Stimulated activated CD8-positive, alpha-beta memory T cell treated with anti-CD3 and anti-CD28 coated beads, Interleukin-15, amount 100 ng/mL, for 48 hours (primary cell): ENCODE results near the gene STK38L.

Source experiments
- DNase-seq, 2 donors: peaks; one replicate each; pipeline ENCODE4 v3.0.0-alpha.2; 2020; ENCODE audit warnings: low read depth in 2 of 2

STK38L gene

DNA sequence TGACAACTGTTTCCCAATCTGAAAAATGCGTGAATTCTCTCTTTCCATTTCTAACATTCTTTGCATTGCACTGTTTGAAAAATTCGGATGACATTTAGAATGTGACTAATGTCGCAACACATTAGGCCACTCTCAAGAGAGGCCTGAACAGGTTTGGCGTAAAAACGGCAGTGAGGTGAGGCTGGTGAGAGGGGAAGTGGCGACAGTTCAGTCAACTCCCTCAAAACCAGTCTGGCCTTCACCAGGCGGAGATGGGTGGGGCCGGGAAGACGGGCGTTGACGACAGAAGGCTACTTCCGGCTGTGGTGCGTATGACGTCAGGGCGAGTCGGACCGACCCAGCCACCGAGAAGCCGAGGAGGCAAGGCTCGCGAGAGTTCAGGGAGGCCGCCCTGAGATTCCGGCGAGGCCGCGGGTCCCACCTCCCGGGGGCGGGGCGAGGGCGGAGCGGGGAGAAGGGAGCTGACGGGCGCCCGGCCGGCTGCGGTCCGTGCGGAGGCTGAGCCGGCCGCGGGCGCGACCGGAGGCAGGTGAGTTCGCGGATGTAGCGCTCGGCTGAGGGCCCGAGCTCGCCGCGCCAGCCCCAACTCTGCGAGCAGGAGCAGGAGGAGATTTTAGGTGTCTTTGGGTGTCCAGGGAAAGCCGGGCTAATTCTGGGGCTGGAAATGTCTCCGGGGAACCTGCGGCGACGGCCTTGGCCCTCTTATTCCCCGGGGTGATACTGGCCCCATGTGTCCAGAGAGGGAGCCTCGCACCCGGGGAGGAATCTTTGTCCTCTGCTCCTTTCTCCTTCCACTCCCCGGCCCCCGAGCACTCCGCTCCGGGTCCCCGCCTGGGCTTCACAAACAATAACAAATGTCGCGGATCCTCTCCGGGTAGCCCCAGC, at the start of gene STK38L:
Gene STK38L, plus strand, starts transcription at position 483 of the 885 bp plus-strand sequence. CDS start 53,435 bp downstream, outside the sequence.
- DNase-seq, result peak; percentile 95 to 97

DNA sequence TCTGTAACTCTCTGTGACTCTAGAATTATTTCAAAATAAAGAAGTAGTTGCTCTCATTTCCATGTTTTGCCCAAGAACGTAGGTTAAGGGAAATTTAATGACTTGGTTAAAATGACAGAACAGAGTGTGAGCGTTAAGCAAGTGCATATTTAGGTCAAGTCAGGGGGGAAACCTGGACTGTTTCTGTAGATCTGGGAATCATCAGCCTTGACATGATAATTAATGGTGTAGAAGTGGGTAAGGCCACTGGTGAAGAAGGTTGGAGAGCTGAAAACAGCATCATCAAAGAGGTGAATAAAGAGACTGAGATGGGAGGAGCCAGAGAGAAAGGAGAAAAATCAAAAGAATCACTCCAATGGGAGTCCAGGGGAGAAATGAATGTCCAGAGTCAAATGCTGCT, 49.4 kb upstream of the STK38L start:
- DNase-seq, result no peak

DNA sequence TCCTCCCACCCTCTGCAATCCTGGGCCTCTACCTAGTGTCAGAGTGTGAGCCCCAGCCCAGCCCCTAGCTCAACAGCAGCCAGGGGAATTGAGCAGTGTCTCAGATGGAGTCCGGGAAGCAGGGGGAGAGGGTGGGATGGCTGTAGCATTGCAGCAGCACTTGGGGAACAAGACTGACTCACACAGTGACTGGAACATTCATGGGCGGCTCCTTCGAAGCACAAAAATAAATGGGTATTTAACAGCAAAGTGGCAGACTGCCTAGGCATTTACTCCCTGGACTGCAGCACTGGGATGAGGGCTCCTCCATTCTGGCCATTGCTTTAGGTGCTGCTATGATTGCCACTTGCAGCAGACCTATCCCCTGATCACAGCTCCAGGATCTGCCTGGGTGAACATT, 46.0 kb upstream of the STK38L start:
- no peak for DNase-seq

DNA sequence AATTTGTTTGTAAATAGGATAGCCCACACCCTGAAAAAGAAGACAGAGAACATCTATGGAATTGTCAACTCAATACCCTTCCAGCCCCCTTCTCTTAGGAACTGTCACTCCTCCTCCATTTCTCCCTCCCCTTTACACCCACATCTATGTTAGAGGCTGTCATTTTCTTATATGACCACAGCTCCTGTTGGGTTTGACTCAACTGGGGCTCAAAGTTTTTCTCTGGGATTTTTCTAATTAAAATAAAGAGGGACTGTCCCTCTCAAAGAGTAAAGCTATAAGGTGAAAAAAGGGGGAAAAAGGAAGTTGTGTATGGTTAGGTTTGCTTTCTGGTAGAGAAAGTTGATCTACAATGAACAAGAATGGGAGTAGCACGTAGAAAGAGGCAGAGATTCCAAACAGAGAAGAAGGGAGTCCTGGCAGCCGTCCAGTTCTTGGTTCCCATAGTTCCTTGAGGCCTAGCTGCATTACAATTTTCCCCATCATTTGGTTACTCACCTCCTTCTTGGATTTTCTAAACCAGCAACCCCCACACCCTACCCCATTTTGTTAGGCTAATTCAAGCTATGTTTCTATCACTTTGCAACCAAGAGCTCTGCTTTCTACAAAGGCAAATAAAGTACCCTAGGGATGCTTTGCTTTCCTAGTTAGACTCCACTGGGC, 44.3 kb upstream of the STK38L start:
- DNase-seq, result no peak

DNA sequence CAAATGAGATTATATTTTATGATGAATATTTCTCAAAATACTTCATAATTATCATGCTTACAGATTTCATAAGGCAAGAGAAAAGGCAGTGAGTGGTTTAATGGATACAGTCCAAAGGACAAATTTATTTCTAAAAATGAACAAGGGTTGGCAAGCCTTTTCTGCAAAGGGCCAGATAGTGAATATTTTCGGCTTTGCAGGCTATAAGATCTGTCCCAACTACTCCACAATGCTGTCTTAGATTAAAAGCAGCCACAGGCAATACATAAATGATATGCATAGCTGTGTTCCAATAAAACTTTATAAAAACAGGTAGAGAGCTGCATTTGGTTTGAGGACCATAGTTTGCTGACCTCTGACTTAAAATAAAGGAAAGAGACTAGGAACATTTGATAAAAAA, 42.9 kb upstream of the STK38L start:
- no peak for DNase-seq

DNA sequence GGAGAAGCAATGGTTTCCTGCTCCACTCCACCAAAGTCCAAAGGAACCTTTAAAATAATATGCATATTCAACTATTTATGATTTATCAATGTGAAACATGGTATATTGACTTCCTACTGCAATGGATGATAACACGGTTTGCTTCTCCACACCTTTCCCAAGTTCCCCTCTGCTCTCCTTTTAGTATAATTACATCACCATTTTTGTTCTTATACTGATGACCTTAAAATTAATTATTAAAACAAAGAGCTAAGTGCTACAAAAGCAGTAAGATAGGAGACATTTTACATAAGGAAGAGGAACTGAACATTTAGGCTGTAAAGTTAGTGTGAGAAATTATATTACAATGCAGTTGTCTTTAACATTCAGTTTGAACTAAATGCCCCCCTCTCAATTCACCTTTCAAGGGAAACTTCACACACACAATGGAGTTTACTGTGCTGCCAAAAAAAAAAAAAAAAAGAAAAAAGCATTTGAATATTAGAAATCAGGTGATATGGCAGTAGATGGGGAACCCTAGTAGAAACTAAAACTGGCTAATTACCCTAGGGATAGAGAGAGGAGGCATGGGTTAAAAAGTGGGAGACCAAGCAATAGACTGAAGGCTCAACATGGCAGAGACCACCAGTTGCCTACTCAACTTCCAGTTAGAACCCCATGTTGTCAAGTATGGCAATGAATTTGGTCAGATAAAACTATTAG, 37.1 kb upstream of the STK38L start:
- DNase-seq, result no peak

DNA sequence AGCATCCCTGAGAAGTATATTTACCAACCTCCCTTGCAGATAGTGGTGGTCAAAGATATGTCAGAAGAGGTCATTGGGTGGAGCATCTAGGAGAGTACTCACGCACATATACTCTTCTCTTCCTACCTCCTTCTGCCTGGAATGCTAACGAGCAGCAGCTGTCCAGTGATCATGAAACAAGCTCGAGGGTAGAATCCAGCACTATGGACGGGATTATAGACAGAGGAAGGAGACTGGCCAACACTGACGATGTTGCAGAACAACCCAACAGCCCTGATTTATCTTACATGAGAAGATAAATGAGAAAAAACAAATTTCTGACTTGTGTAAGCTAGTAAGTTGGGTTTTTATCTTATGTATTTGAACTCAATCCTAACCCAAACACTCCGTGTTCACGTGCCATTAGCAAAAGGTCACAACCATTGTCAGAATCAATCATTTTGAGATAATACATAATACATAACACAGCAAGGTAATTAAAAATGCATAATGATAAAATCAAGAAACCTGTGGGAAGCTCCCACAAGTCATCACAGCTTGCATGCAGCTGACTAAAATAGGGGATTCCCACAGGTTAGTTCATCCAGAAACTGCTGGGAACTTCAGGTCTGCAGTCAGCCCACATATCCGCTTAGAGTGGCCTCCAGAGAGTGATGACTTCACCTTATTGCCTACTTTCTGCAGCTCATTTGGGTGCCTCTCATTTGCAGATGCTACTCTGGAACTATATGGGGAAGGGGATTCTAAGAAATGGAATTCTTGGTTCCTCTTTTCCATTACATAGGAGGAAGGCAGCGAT, 36.3 kb upstream of the STK38L start:
- DNase-seq, result peak; percentile 32 to 33

DNA sequence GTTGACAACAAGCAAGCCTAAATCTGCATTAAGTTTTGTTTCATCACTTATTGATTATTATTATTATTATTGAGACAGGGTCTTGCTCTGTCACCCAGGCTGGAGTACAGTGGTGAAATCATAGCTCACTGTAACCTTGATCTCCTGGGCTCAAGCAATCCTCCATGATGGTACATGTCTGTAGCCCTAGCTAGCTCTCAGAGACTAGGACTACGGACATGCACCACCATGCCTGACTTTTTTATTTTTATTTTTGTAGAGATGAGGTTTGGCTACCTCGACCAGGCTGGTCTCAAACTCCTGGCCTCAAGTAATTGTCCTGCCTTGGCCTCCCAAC, 35.7 kb upstream of the STK38L start:
- no peak for DNase-seq

DNA sequence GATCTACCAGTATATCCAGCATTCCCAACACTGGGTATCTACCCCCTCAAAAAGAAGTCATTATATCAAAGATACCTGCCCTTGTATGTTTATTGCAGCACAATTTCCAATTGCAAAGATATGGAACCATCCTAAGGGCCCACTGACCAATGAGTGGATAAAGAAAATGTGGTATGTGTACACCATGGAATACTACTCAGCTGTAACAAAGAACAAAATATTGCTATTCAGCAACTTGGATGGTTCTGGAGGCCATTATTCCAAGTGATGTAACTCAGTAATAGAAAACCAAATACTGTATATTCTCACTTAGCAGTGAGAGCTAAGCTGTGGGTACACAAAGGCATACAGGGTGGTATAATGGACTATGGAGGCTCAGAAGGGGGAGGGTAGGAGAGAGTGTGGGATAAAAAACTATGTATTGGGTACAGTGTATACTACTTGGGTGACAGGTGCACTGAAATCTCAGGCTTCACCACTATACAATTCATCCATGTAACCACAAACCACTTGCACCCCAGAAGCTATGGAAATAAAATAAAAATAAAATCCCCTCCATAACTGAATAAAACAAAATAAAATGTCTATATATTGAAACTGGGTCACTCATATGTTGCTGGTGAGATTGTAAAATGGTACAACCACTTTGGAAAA, 34.7 kb upstream of the STK38L start:
- DNase-seq, result no peak

DNA sequence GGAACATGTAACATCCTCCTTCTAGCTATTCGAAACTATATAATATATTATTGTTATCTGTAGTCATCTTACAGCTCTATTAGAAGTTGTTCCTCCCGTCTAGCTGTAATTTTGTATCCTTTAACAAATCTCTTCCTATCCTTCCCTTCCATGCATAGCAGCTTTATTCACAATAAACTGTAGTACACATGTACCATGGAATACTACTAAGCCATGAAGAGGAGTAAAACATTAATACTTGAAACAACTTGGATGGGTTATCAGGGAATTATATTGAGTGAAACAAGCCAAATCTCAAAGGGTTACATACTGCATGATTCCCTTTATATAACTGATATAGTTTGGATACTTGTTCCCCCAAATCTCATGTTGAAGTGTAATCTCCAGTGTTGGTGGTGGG, 33.9 kb upstream of the STK38L start:
- DNase-seq, result no peak

DNA sequence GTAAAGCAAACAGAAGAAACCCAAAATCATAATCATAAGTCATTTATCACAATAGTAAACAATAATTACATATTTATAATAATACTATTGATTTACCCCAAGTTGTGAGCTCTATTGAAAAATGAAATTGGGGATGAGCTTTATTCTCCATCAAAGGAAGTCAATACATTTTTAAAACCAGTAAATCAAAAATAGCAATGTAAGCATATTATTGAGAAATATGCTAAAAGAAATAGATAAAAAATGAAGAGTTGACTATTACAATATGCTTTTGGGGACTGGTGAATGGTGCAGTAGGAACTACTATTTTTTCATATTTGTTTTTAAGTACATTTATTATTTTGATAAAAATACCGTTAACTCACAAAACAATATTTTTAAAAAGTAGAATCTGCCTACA, 31.2 kb upstream of the STK38L start:
- no peak for DNase-seq

DNA sequence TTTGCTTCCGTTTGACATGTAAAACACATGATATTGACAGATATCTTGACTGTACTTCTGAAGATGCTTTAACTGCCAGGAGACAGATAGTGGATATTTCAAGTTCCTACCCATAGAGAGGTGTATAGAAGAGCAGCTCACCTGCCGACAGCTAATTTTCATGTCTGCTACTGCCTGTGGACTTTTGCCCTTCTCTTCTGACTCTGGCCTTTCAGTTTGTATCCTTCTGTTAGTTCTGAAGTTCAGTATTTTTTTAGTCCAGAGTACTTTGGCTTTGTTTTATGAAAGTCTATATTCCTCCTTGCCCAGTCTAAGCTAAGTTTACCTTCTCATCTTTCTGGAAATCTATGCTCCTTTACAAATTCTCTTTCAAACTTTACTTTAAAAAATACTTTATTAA, 30.8 kb upstream of the STK38L start:
- no peak for DNase-seq

DNA sequence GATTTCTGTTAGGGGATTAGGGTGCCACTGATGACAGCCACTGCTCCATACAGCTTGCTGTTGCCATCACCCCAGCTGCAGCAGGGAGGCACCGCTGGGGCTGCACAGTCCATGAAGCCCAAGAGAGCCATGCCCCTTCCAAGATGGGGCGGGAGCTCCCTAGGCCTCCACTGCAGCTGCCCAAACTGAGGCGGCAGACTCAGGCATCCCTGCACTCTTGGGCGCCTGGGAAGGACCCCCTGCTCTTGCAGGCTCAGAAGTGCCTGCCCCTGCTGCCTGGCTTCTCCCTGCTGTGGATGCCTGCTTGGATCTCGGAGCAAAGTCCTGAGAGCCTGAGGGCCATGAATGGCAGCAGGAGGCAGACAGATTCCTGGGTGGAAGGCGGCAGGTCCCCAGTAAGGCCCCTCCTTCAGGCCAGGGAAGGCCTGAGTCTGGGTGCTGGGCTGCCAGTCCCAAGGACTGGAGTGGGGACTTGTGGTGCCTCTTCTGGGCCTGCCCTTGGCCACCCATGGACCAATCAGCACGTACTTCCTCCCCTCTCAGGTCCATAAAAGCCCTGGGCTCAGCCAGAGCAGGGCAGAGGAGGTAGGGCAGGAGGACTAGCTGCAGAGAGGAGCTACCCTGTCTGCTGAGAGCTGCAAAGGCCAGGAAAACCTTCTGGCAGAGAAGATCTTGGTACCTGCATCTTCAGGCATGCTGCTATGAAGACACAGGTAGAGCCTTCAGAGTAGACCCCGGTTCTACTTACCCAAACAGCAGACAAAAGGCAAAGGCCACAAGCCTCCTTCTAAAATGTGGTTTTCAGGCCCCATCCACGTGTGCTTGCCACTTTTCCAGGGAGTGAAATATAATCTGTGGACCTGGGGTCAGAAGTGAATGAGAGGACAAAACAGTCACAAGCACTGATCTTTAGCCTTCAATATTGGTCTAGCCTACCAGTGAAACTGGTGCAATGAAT, 30.0 kb upstream of the STK38L start:
- no peak for DNase-seq

DNA sequence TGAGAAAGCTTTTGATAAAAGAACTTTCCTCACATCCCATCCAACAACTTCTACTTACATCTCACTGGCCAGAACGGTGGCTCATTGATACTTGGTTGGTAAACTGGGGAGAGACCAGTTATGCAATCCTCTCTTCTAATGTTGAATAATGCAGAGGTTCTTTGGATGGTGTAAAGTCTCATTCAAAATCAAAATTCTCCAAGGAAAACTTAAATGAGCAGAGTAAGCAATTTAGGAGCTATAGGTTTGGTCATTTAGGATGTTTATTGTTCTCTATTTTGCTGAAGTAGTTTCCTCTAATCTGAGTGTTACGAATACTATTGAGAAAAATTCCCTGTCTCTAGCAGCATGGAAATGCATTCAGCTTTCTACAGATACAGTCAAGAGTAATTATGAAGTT, 26.5 kb upstream of the STK38L start:
- DNase-seq, result no peak

DNA sequence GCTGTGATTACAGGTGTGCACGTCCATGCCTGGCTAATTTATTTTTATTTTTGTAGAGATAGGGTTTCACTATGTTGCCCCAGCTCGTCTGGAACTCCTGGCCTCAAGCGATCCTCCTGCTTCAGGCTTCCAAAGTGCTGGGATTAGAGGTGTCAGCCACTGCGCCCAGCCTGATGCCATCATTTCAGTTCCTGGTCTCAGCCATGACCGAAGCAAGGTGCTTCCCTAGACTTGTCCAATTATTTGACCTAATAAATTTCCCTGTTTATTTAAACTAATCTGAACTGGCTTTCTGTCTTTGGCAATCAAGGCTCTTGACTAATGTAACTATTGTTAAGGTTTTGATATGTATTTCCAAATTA, 24.4 kb upstream of the STK38L start:
- no peak for DNase-seq

DNA sequence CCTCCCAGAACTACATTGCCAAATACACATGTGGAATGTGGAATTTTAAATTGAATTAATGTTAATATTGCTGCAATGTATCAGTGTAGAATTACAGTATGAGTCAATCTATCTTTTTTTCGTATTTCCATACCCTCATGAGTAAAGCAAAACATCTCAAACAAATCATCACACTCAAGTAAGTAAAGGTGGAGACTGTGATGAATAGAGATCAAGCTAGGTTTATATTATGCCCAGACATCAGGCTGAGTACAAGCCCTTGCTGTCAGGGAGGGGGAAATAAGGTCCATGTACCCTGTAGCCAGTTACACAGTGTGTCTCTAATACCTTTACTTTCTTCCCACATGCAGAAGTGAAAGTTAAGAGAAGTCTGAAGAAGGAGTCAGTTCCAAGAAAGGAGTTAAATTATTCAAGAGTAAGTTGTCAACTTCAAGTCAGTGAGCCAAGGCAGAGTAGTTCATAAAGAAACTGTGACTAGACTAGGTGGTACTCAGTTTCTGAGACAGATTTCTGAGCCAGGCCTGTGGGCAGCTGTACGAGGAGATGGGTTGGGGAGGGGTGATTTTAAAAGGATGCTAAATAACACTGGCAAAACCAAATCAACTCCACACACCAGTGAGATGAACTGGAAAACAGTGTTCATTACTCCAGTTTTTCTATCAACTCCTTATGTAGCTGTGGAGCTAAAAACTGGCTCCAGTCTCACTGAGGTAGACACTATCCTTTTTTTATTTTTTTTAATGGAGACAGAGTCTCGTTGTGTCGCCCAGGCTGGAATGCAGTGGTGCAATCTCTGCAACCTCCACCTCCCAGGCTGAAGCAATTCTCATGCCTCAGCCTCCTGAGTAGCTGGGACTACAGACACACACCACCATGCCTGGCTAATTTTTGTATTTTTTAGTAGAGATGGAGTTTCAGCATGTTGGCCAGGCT, 23.8 kb upstream of the STK38L start:
- DNase-seq, result no peak

DNA sequence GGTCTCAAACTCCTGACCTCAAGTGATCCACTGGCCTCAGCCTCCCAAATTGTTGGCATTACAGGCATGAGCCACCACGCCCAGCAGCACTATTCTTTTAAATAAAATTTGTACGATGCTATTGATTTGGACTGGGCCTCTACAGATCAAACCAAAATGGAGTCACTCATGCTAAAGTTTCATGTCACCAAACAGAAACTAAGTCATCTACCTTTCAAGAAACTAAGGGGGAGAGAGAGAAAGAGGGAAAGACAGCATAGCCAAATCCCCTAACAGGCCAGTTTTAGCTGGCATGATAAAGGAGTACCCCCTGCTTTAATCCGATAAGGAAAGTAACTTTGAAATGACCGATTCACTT, 23.1 kb upstream of the STK38L start:
- DNase-seq, result no peak

DNA sequence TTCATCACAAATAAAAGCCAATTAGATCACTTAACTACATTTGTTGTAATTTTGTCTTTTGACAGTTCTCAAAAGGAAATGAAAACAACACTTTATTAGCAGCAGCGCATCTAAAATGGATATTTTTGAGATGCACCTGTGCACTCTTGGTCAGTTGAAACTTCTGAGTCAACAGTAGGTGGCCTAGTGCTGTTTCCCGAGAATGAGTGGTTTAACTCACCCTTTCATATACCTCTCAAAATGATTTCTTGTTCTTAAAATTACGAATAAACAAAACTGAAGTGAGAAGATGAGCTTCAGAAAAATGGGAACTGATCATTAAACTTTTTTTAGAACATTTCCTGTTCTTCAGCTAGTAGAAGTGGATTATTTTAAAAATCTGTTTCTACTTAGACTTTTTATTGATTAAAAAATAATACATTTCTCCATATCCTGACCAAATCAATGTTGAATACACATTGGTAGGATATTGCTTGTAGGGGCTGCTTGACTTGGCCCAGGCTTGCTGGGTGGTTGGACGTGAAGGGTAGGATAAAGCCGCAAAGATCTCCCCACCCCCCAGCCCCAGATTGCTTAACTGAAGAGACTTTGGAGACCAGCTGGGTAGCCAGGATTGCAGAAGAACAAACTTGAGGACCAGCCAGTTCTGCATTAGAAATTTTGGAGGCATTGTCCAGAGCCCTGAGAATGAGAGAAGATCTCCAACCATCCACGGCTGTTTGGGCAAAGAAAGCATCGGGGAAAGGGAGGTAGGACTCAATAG, 22.3 kb upstream of the STK38L start:
- DNase-seq, result no peak
